WTC11 (cell line): ENCODE measurements around the gene CRYBB2. TPM values are rescaled to one million over a fixed set of nuclear protein-coding genes. Genes with fewer than 3 reads are reported as not detected.

Source experiments
- ATAC-seq: fragments of 200-7000 bp; cut with Tn5 transposase; 2 replicates; pipeline ENCODE4 v1.10.0; 2021; ENCODE audit warnings: mild to moderate bottlenecking, moderate library complexity
- CTCF ChIA-PET: fragments of 300-600 bp; sonication (Branson Sonifier 250); formaldehyde crosslinking; loops from one replicate; lab custom pipeline; 2021; ENCODE audit warnings: antibody characterized with exemption; lab: Charles Lee
- POLR2A ChIA-PET: fragments of 350-600 bp; sonication (Branson Sonifier 250); formaldehyde crosslinking; loops from one replicate; lab custom pipeline; 2021; ENCODE audit warnings: antibody characterized with exemption; lab: Charles Lee
- DNase-seq: peaks from one replicate; pipeline ENCODE4 v3.0.0; 2021; ENCODE audit warnings: low spot score
- H3K27ac Mint-ChIP-seq: 2 replicates; pipeline ENCODE4 v1.8.0; 2021; ENCODE audit warnings: mixed read lengths
- H3K27me3 Mint-ChIP-seq: 2 replicates; pipeline ENCODE4 v1.8.0; 2021; ENCODE audit warnings: low read depth, mild to moderate bottlenecking, moderate library complexity, mixed read lengths
- H3K36me3 Mint-ChIP-seq: 2 replicates; pipeline ENCODE4 v1.8.0; 2021; ENCODE audit warnings: mixed read lengths
- H3K4me1 Mint-ChIP-seq: 2 replicates; pipeline ENCODE4 v1.8.0; 2022; ENCODE audit warnings: mixed read lengths
- H3K4me3 Mint-ChIP-seq: 2 replicates; pipeline ENCODE4 v1.8.0; 2021; ENCODE audit warnings: mild to moderate bottlenecking, moderate library complexity, mixed read lengths
- H3K9me3 Mint-ChIP-seq: 2 replicates; pipeline ENCODE4 v1.8.0; 2021; ENCODE audit warnings: mixed read lengths
- ATF1 ChIP-seq: sonication (generic); formaldehyde crosslinking; IDR thresholded peaks from 2 replicates; pipeline ENCODE4 v1.8.1; 2023; ENCODE audit warnings: mild to moderate bottlenecking, moderate library complexity, missing genetic modification reagents
- ATF3 ChIP-seq: sonication (generic); formaldehyde crosslinking; conservative IDR thresholded peaks from 2 replicates; pipeline ENCODE4 v1.8.1; 2022; ENCODE audit warnings: mild to moderate bottlenecking, missing genetic modification reagents
- CBFB ChIP-seq: sonication (generic); formaldehyde crosslinking; IDR thresholded peaks from 2 replicates; pipeline ENCODE4 v1.8.1; 2022; ENCODE audit warnings: mild to moderate bottlenecking, low read depth, missing genetic modification reagents
- ELF4 ChIP-seq: sonication (generic); formaldehyde crosslinking; IDR thresholded peaks from 2 replicates; pipeline ENCODE4 v1.8.1; 2022; ENCODE audit warnings: low read depth, mild to moderate bottlenecking, moderate library complexity, missing genetic modification reagents
- ESRRA ChIP-seq: sonication (generic); formaldehyde crosslinking; IDR thresholded peaks from 2 replicates; pipeline ENCODE4 v1.8.1; 2022; ENCODE audit warnings: mild to moderate bottlenecking, missing genetic modification reagents, borderline replicate concordance
- FOXP4 ChIP-seq: sonication (generic); formaldehyde crosslinking; IDR thresholded peaks from 2 replicates; pipeline ENCODE4 v1.8.0; 2022; ENCODE audit warnings: mild to moderate bottlenecking, missing genetic modification reagents
- GTF2I ChIP-seq: fragments of 250-450 bp; sonication (Bioruptor Pico); conservative IDR thresholded peaks from 2 replicates; pipeline ENCODE4 v1.4.0; 2021; ENCODE audit warnings: mild to moderate bottlenecking
- IRF2 ChIP-seq: sonication (generic); formaldehyde crosslinking; IDR thresholded peaks from 2 replicates; pipeline ENCODE4 v1.8.0; 2022; ENCODE audit warnings: low read depth, missing genetic modification reagents, borderline replicate concordance
- JUN ChIP-seq: sonication (generic); formaldehyde crosslinking; IDR thresholded peaks from 2 replicates; pipeline ENCODE4 v1.8.0; 2023; ENCODE audit warnings: mild to moderate bottlenecking, missing genetic modification reagents
- MLX ChIP-seq: sonication (generic); formaldehyde crosslinking; IDR thresholded peaks from 2 replicates; pipeline ENCODE4 v1.8.1; 2023; ENCODE audit warnings: mild to moderate bottlenecking, missing genetic modification reagents, moderate library complexity
- MYBL2 ChIP-seq: sonication (generic); formaldehyde crosslinking; IDR thresholded peaks from 2 replicates; pipeline ENCODE4 v1.8.1; 2023; ENCODE audit warnings: mild to moderate bottlenecking, moderate library complexity, missing genetic modification reagents
- NFE2L1 ChIP-seq: sonication (generic); formaldehyde crosslinking; IDR thresholded peaks from 2 replicates; pipeline ENCODE4 v1.8.1; 2023; ENCODE audit warnings: missing genetic modification reagents
- NR1H2 ChIP-seq: sonication (generic); formaldehyde crosslinking; IDR thresholded peaks from 2 replicates; pipeline ENCODE4 v1.9.0; 2021; ENCODE audit warnings: mild to moderate bottlenecking, moderate library complexity, missing genetic modification reagents
- NR2C2 ChIP-seq: sonication (generic); formaldehyde crosslinking; IDR thresholded peaks from 2 replicates; pipeline ENCODE4 v1.8.0; 2022; ENCODE audit warnings: mild to moderate bottlenecking, missing genetic modification reagents
- PRRX2 ChIP-seq: fragments of 250-450 bp; sonication (Bioruptor Pico); IDR thresholded peaks from 2 replicates; pipeline ENCODE4 v1.8.0; 2021; ENCODE audit warnings: mild to moderate bottlenecking
- TCF7 ChIP-seq: sonication (generic); formaldehyde crosslinking; IDR thresholded peaks from 2 replicates; pipeline ENCODE4 v1.8.0; 2022; ENCODE audit warnings: mild to moderate bottlenecking, low read depth, missing genetic modification reagents, moderate library complexity
- ZNF121 ChIP-seq: sonication (generic); formaldehyde crosslinking; IDR thresholded peaks from 2 replicates; pipeline ENCODE4 v1.8.0; 2023; ENCODE audit warnings: missing genetic modification reagents
- ZNF416 ChIP-seq: fragments of 250-450 bp; sonication (Bioruptor Pico); IDR thresholded peaks from 2 replicates; pipeline ENCODE4 v1.9.0; 2021; ENCODE audit warnings: mild to moderate bottlenecking, inconsistent platforms
- ZNF425 ChIP-seq: fragments of 250-450 bp; sonication (Bioruptor Pico); conservative IDR thresholded peaks from 2 replicates; pipeline ENCODE4 v1.9.0; 2021; ENCODE audit warnings: mild to moderate bottlenecking
- ZNF671 ChIP-seq: fragments of 250-450 bp; sonication (Bioruptor Pico); IDR thresholded peaks from 2 replicates; pipeline ENCODE4 v1.8.0; 2021; ENCODE audit warnings: mild to moderate bottlenecking
- total RNA-seq: library from RNA; stranded (reverse); gene quantifications from 3 replicates; pipeline ENCODE4 v1.2.3, GENCODE V29; 2021
- TF ChIP-seq, protein P1 (sequence below): sonication (generic); formaldehyde crosslinking; IDR thresholded peaks from 2 replicates; pipeline ENCODE4 v1.8.0; 2022; ENCODE audit warnings: mild to moderate bottlenecking, missing genetic modification reagents
- TF ChIP-seq, protein P2 (sequence below): fragments of 250-450 bp; sonication (Bioruptor Pico); IDR thresholded peaks from 2 replicates; pipeline ENCODE4 v2.1.2; 2022; ENCODE audit warnings: mild to moderate bottlenecking, moderate library complexity

CRYBB2 gene
- total RNA-seq, 1 experiment from 2014 or later, result 0.28 TPM

DNA sequence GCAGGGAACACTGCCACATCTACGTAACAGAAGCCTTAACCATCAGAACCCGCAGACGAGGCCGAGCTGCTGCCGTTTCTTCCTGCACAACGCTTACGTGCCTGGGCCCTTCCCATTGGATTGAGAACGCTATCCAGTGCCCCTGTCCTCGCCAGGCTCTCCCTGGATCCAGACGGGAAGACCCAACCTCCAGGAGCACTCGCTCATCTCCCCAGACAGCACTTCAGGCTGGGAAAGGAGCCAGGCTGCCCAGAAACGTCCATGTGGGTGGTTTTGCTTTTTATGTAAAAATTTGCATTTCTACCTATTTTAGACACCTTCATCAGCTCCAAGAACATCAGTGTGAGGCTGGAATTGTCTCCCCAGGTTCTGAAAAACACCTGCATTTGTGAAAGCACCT is 27.0 kb upstream of the CRYBB2 start:
- no peak overlapping the region for H3K4me3 Mint-ChIP-seq
- no peak overlapping the region for H3K27ac Mint-ChIP-seq
- H3K36me3 Mint-ChIP-seq, result peaks cover 20% of the 10 kb centered on the region
- TF ChIP-seq MYBL2 (no peak), ZNF121 (CRISPR knock-in tag) (no peak), ELF4 (CRISPR knock-in tag) (no peak), ATF1 (CRISPR knock-in tag) (no peak), MLX (CRISPR knock-in tag) (no peak), NR1H2 (CRISPR knock-in tag) (no peak), ATF3 (CRISPR knock-in tag) (no peak), IRF2 (CRISPR knock-in tag) (no peak)
- TF ChIP-seq, protein P1, sequence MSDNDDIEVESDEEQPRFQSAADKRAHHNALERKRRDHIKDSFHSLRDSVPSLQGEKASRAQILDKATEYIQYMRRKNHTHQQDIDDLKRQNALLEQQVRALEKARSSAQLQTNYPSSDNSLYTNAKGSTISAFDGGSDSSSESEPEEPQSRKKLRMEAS (CRISPR knock-in tag), result no peak
- POLR2A ChIA-PET, result no interaction called here
- H3K27me3 Mint-ChIP-seq, result no peaks in the 10 kb centered on the region
- ATAC-seq (no peak), DNase-seq (no peak)
- CTCF ChIA-PET, result interaction anchor here (1.1 to 1.7 kb wide), 2 partner anchors 10 to 12 kb away, joined by 3 to 10 read pairs; no protein-coding TSS in a partner anchor
- peaks cover 10% of the 10 kb centered on the region; the same call in 1 of the 2 replicates for H3K9me3 Mint-ChIP-seq
- no peaks in the 10 kb centered on the region for H3K4me1 Mint-ChIP-seq

- H3K27ac Mint-ChIP-seq, result no peak overlapping the region
- peaks cover 10% of the 10 kb centered on the region; the same call in 1 of the 2 replicates for H3K9me3 Mint-ChIP-seq
- no peak overlapping the region for H3K4me3 Mint-ChIP-seq
- no peak for DNase-seq
- CTCF ChIA-PET, result interaction anchor here (1.1 to 1.7 kb wide), 2 partner anchors 9 to 11 kb away, joined by 3 to 10 read pairs; no protein-coding TSS in a partner anchor
- H3K4me1 Mint-ChIP-seq, result no peaks in the 10 kb centered on the region
- POLR2A ChIA-PET, result no interaction called here
- no peaks in the 10 kb centered on the region for H3K27me3 Mint-ChIP-seq
- peaks cover 20% of the 10 kb centered on the region for H3K36me3 Mint-ChIP-seq
- ATAC-seq, result no peak
- TF ChIP-seq JUN (CRISPR knock-in tag), result no peak
- TF ChIP-seq ZNF121 (CRISPR knock-in tag), result no peak
- TF ChIP-seq TCF7 (CRISPR knock-in tag), result no peak
- TF ChIP-seq ZNF671, result no peak
- no peak for TF ChIP-seq NR2C2 (CRISPR knock-in tag)
- TF ChIP-seq ZNF416 (CRISPR knock-in tag), result no peak
- TF ChIP-seq, protein P1 (CRISPR knock-in tag), result no peak
- no peak for TF ChIP-seq ZNF425 (CRISPR knock-in tag)
- TF ChIP-seq ESRRA, result no peak
- TF ChIP-seq NFE2L1, result no peak
- TF ChIP-seq GTF2I (CRISPR knock-in tag), result no peak
- no peak for TF ChIP-seq CBFB (CRISPR knock-in tag)
- TF ChIP-seq, protein P2, sequence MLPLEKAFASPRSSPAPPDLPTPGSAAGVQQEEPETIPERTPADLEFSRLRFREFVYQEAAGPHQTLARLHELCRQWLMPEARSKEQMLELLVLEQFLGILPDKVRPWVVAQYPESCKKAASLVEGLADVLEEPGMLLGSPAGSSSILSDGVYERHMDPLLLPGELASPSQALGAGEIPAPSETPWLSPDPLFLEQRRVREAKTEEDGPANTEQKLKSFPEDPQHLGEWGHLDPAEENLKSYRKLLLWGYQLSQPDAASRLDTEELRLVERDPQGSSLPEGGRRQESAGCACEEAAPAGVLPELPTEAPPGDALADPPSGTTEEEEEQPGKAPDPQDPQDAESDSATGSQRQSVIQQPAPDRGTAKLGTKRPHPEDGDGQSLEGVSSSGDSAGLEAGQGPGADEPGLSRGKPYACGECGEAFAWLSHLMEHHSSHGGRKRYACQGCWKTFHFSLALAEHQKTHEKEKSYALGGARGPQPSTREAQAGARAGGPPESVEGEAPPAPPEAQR (CRISPR knock-in tag), result no peak
- TF ChIP-seq PRRX2, result no peak
- no peak for TF ChIP-seq FOXP4
Observed at GRCh38 chr22:25193130-25193529, 26.3 kb upstream of the CRYBB2 start.
